A549 treated with CpdA at 1 μM for 4 hours (cell line): ENCODE results near the gene ZNF816. TPM values are rescaled to one million over a fixed set of nuclear protein-coding genes. Genes with fewer than 3 reads are reported as not detected.

Experiments used
- total RNA-seq: library from RNA; stranded (reverse); fragments of 200-300 nt; extraction: Qiagen RNA extraction; gene quantifications from 5 replicates; pipeline ENCODE4 v1.2.3, GENCODE V29; 2022; ENCODE audit warnings: low read depth

The ZNF816 gene
- total RNA-seq, result 0.08 to 0.13 TPM in 2 of 5 replicates, not detected in the others

GRCh38 chr19:52962394-52963246, at the start of gene ZNF816:
Gene ZNF816 (minus strand): TSS chr19:52962881. CDS start chr19:52956089, 6,792 bp downstream.

GRCh38 chr19:52922841-52923777, 39.6 kb downstream of the ZNF816 start, which contains the start of gene ZNF888:
Gene ZNF888 (minus strand): TSS chr19:52923428. CDS start chr19:52917873, 5,555 bp downstream.

Other genes with a start within 250 kb of the ZNF816 start
- gene ZNF611, start 227.8 kb downstream of the ZNF816 start, total RNA-seq, result 2.0 to 3.9 TPM (median 2.5 TPM) in 5 replicates
- gene ZNF600, start 176.1 kb downstream of the ZNF816 start, total RNA-seq, result 0.18 to 0.33 TPM (median 0.25 TPM) in 4 of 5 replicates, not detected in the other
- gene ZNF28, start 141.2 kb downstream of the ZNF816 start, total RNA-seq, result 0.42 to 2.6 TPM (median 1.7 TPM) in 5 replicates
- 0.44 to 1.1 TPM (median 0.58 TPM) in 5 replicates for gene ZNF468, start 105.3 kb downstream of the ZNF816 start, total RNA-seq
- not detected in 5 replicates for gene ZNF320, start 65.2 kb downstream of the ZNF816 start, total RNA-seq
- gene ZNF888, start 39.5 kb downstream of the ZNF816 start, total RNA-seq, result 0.01 TPM in 1 of 5 replicates, not detected in the others
- gene ERVV-1, start 51.0 kb upstream of the ZNF816 start, total RNA-seq, result not detected in 5 replicates
- not detected in 5 replicates for gene ERVV-2, start 81.9 kb upstream of the ZNF816 start, total RNA-seq
- gene ZNF160, start 140.5 kb upstream of the ZNF816 start, total RNA-seq, result 6.7 to 11.0 TPM (median 7.7 TPM) in 5 replicates
- gene ZNF415, start 170.0 kb upstream of the ZNF816 start, total RNA-seq, result not detected in 5 replicates
- not detected in 5 replicates for gene ZNF347, start 196.2 kb upstream of the ZNF816 start, total RNA-seq
- not detected in 5 replicates for gene ZNF665, start 230.5 kb upstream of the ZNF816 start, total RNA-seq